Measurements from ENCODE around the gene KRTAP19-2.

KRTAP19-2 gene

DNA sequence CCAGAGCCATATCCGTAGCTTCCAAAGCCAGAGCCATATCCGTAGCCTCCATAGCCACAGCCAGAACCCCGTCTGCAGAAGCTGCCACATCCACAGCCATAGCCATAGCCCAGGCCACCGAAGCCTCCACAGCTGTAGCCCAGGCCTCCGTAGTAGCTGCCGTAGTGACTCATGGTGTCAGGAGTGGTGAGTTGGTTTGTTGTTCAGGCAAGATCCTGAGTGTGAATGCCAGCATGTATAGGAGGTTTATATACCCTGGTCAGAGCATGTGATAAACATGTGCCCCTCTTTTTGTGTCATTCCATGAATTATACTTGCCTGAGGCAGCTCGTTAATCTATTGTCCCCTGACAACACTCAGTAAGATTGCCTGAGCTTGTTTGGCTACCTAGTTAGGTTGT, 7.1 kb downstream of the KRTAP19-2 start, which contains the start of gene KRTAP19-1:
TSS of gene KRTAP19-1 (minus strand) at position 223 of the 400 bp plus-strand sequence. CDS start at position 173, 50 bp downstream.
- Histone ChIP-seq H3K4me1 (ENCODE audit: low read length) (no peaks in the 10 kb centered on the region), H3K4me2 (ENCODE audit: low read depth, low read length) (no peak within 1 kb of the TSS), H3K27me3 (replicated peaks; ENCODE audit: insufficient read depth, low read length) (no peaks in the 10 kb centered on the region), H2AFZ (ENCODE audit: low read length) (no peak within 1 kb of the TSS), H3K4me3 (ENCODE audit: low read length) (no peak within 1 kb of the TSS), H3K9ac (ENCODE audit: low read length) (no peak within 1 kb of the TSS), H3F3A (ENCODE audit: insufficient read depth, low read length) (no peaks in the 10 kb centered on the region), H3K36me3 (replicated peaks; ENCODE audit: insufficient read depth, low read length) (no peaks in the 10 kb centered on the region), H3K79me2 (ENCODE audit: low read length) (no peaks in the 10 kb centered on the region), H3K9me2 (replicated peaks; ENCODE audit: insufficient read depth, low read length) (no peaks in the 10 kb centered on the region), H3K9me3 (replicated peaks; ENCODE audit: insufficient read depth, low read length) (no peaks in the 10 kb centered on the region), H3K27ac (ENCODE audit: low read length) (no peak within 1 kb of the TSS), H4K20me1 (ENCODE audit: insufficient read depth, low read length) (no peaks in the 10 kb centered on the region)
- no peak for DNase-seq
- no peak for TF ChIP-seq EZH2phosphoT487 (IDR thresholded peaks at IDR 0.05; ENCODE audit: low read length)
- TF ChIP-seq EZH2 (optimal IDR thresholded peaks at IDR 0.05; ENCODE audit: low read depth, low read length): no peak
- TF ChIP-seq, protein P1, sequence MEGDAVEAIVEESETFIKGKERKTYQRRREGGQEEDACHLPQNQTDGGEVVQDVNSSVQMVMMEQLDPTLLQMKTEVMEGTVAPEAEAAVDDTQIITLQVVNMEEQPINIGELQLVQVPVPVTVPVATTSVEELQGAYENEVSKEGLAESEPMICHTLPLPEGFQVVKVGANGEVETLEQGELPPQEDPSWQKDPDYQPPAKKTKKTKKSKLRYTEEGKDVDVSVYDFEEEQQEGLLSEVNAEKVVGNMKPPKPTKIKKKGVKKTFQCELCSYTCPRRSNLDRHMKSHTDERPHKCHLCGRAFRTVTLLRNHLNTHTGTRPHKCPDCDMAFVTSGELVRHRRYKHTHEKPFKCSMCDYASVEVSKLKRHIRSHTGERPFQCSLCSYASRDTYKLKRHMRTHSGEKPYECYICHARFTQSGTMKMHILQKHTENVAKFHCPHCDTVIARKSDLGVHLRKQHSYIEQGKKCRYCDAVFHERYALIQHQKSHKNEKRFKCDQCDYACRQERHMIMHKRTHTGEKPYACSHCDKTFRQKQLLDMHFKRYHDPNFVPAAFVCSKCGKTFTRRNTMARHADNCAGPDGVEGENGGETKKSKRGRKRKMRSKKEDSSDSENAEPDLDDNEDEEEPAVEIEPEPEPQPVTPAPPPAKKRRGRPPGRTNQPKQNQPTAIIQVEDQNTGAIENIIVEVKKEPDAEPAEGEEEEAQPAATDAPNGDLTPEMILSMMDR (IDR thresholded peaks at IDR 0.05; ENCODE audit: low read length): no peak

DNA sequence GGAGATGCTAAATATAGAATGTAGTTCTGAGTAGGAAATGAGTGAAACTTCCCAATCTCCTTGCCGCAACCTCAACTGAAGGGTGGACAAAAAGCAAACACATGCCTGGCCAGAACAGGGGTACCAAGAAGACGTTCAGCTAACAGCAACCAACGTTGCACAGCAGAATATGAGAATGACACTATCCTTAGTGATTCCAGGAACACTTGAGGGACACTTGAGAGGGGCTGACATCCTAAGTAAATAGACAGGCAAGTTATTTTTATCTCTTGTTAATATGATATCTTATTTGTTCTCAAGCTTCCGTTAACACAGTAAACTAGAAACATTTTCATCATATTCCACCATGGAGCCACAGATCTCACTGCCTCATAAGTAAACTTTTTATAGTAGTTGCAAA, 8.0 kb downstream of the KRTAP19-2 start:
- H3K4me3 ChIP-seq (ENCODE audit: low read length): no peak overlapping the region
- no peak for DNase-seq
- H3K4me1 ChIP-seq (ENCODE audit: low read length): no peaks in the 10 kb centered on the region
- no peaks in the 10 kb centered on the region for H3K79me2 ChIP-seq (ENCODE audit: low read length)
- H2AFZ ChIP-seq (ENCODE audit: low read length): no peak overlapping the region
- H3K27ac ChIP-seq (ENCODE audit: low read length): no peak overlapping the region
- H3K27me3 ChIP-seq (replicated peaks; ENCODE audit: insufficient read depth, low read length): no peaks in the 10 kb centered on the region
- no peaks in the 10 kb centered on the region for H3K36me3 ChIP-seq (replicated peaks; ENCODE audit: insufficient read depth, low read length)
- H3K9me3 ChIP-seq (replicated peaks; ENCODE audit: insufficient read depth, low read length): no peaks in the 10 kb centered on the region
- H4K20me1 ChIP-seq (ENCODE audit: insufficient read depth, low read length): no peaks in the 10 kb centered on the region
- TF ChIP-seq, protein P1 (IDR thresholded peaks at IDR 0.05; ENCODE audit: low read length): no peak
- TF ChIP-seq EZH2phosphoT487 (IDR thresholded peaks at IDR 0.05; ENCODE audit: low read length) (no peak), EZH2 (optimal IDR thresholded peaks at IDR 0.05; ENCODE audit: low read depth, low read length) (no peak)
- H3K9me2 ChIP-seq (replicated peaks; ENCODE audit: insufficient read depth, low read length): no peaks in the 10 kb centered on the region
- no peak overlapping the region for H3K9ac ChIP-seq (ENCODE audit: low read length)
- no peaks in the 10 kb centered on the region for H3F3A ChIP-seq (ENCODE audit: insufficient read depth, low read length)
- no peak overlapping the region for H3K4me2 ChIP-seq (ENCODE audit: low read depth, low read length)

DNA sequence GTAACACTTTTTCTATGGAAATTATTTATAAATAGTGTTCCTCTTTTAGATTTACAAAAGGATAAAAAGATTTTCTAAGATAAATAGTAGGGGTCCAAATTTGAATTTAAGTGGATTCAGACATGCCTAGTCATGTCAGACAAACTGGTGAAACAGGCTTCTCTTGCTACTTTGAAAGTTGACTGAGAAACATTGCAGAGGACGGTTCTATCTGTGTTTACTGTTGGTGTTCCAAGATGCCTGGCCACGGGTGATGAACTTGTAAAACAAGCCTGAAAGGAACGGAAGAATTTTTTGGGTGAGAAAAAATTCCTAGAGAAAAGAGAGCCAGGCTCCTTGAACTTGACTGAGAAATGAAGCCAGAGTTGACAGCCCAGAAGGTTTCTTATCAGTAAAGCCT, 9.2 kb downstream of the KRTAP19-2 start:
- Histone ChIP-seq H3K9ac (ENCODE audit: low read length) (no peak overlapping the region), H3K4me2 (ENCODE audit: low read depth, low read length) (no peak overlapping the region), H4K20me1 (ENCODE audit: insufficient read depth, low read length) (no peaks in the 10 kb centered on the region), H3K4me3 (ENCODE audit: low read length) (no peak overlapping the region), H3F3A (ENCODE audit: insufficient read depth, low read length) (no peaks in the 10 kb centered on the region), H3K79me2 (ENCODE audit: low read length) (no peaks in the 10 kb centered on the region), H3K9me2 (replicated peaks; ENCODE audit: insufficient read depth, low read length) (no peaks in the 10 kb centered on the region), H3K4me1 (ENCODE audit: low read length) (no peaks in the 10 kb centered on the region), H3K36me3 (replicated peaks; ENCODE audit: insufficient read depth, low read length) (no peaks in the 10 kb centered on the region), H2AFZ (ENCODE audit: low read length) (no peak overlapping the region), H3K27ac (ENCODE audit: low read length) (no peak overlapping the region), H3K27me3 (replicated peaks; ENCODE audit: insufficient read depth, low read length) (no peaks in the 10 kb centered on the region), H3K9me3 (replicated peaks; ENCODE audit: insufficient read depth, low read length) (no peaks in the 10 kb centered on the region)
- TF ChIP-seq EZH2 (optimal IDR thresholded peaks at IDR 0.05; ENCODE audit: low read depth, low read length) (no peak), EZH2phosphoT487 (IDR thresholded peaks at IDR 0.05; ENCODE audit: low read length) (no peak)
- TF ChIP-seq, protein P1 (IDR thresholded peaks at IDR 0.05; ENCODE audit: low read length): no peak
- no peak for DNase-seq
